Stimulated activated CD4-positive, alpha-beta T cell treated with anti-CD3 and anti-CD28 coated beads, TNF-alpha, amount 100 ng/mL, for 1 hour (primary cell): ENCODE results near the gene ARHGAP15.

Experiments
- DNase-seq, 3 donors: peaks; one replicate each; pipeline ENCODE4 v3.0.0-alpha.2; 2020; ENCODE audit warnings: low read depth in 3 of 3, low spot score in 1 of 3

The ARHGAP15 gene

GRCh38 chr2:143440411-143441012 lies 311.3 kb downstream of the ARHGAP15 start:
- DNase-seq: no peak

- no peak for DNase-seq
Observed at GRCh38 chr2:143442193-143442592, 313.0 kb downstream of the ARHGAP15 start.

DNA sequence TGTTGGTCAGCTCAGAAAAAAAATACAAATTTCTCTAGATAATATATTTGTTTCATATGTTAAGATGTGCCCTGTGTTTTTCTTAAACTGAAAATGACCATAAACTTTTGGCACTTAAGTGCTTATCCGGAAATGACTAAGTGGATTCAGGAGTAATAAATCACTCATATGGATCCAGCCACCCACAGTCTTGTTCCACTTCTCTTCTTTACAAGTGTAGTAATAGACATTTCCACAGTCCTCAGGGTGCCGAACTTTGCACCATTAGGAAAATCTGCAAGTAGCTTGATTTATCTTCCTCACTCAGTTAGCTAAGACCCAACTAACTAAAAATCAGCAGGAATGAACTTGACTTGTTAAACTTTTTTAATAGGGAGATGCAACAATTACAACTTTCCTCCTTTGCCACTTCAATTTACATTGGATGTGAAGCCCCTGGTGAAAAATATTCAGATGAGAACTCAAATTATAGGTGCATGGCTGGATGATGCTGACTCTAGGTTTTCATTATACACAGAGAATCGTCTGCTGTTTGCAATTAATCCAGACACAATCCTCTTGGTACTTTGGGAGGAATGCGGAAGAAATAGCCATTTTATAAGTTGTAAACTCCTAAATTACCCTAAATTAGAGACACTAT lies 322.5 kb downstream of the ARHGAP15 start:
- DNase-seq: no peak

- no peak for DNase-seq
Observed at GRCh38 chr2:143452817-143453451, 323.7 kb downstream of the ARHGAP15 start.

GRCh38 chr2:143453981-143454511 lies 324.8 kb downstream of the ARHGAP15 start:
- no peak for DNase-seq

GRCh38 chr2:143455317-143455716 lies 326.1 kb downstream of the ARHGAP15 start:
- DNase-seq: no peak

DNA sequence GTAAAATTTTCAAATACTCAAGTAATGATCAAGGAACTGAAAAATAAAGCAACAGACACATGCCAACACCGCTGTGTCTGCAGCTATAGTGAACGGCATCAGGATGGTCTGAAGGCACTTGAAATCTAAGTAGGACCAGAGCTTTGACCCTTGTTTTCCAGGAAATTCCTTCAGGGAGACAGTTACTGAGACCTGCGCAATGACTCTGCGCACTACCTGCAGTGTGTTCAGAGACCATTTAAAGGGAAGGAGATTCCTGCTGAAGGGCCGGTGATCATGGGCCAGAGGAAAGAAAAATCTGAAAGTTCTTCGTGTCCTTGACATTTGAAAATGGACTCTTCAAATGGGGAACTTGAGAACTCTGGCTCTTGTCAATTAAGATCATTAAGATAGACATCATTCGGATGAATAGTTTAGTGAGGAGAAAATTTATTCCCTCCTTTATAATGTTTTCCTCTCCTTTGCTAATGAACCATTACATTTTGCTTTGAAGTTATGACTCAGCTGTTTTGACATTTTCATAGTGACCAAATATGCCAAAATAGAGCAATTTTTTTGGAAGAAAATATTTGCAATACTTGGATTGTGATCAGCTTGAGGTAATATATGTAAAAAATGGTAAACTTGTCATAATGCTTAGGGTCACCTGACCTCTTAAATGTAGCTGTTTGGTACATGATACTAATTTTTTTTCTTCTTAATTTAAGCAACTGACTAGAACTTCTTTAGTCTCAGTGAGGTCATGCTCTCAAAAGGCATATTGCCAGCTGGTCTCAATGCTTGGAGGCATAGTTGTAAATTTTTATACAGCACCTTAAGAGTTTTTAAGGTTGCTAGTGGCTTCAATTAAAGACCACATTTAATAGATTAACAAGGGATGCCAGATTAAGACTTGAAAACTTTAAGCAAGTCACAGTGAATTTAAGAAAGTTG lies 329.3 kb downstream of the ARHGAP15 start:
- DNase-seq: no peak

DNA sequence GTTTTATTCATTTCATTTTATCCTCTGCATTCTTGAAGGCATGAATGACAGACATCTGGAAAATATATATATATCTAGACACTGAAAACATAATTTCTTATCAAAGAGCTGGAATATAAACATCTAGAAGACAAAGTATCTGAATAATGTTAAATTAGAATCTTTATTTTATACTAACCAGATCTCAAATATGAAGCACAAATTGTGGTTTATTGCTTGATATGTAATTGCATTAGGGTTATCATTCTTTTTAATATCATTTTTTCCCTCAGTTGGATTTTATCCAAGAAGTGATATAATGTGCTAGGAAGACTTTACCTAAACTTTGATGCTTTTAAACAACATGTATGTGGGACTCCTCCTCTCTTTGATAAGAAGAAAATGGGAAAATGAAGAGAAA lies 331.2 kb downstream of the ARHGAP15 start:
- DNase-seq: no peak

GRCh38 chr2:143463719-143464118 lies 334.5 kb downstream of the ARHGAP15 start:
- DNase-seq: no peak

DNA sequence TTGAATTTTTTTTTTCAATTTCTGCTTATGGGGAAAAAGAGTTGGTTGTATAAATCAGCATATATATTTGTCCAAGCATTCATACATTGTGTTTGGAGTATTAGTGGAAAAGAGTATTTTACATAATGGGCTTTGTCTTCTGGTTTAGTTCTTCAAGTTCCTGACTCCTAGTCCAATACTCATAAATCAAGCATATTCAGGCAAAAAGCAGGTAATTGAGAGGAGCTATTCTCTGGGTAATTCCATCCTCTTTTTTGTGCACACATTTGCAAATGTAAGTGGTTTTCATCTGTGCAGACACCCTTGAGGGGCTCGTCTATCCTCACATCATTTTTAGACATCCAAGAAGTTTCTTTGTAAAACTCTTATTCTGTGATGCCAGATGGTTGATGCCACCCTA lies 337.2 kb downstream of the ARHGAP15 start:
- no peak for DNase-seq

DNA sequence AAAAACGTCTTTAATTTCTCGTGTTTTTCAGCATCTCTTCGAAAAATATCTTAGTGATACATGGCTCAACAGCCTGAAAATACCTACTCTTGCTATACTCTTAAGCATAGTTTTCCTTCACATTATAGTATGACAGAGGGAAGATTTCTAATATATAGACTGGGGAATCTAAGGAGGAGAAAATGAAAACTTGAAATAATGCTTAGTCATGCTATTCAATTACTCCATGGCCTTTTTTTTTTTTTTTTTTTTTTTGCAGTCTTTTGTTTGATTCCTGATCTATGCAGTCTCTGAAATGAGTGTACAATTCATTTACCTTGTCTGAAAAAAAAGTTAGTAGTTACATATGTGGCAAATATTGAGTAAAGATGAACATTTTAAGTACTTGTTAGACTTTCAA lies 337.8 kb downstream of the ARHGAP15 start:
- DNase-seq: no peak

DNA sequence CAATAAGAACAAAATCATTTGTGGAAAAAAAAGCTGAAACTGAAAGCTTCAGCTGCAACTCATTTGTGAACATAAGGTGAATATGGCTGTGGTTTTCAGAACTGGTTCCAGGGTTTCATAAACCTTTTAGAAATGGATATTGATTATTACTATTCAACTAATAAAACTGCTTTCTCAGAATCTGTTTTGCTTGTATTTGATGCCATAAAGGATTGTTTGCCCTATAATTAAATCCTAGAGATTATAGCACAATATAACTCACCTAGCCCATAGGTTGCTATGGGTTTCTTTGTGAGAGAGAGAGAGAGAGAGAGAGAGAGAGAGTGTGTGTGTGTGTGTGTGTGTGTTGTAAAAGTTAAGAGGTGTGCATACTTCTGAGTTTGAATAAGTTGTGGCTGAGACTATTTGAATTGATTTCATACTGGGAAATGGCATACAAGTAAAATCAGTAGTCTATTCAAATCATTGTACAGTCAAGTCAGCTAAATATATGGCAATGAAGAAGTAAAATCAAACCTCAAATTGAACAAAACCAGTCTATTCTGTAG lies 339.2 kb downstream of the ARHGAP15 start:
- no peak for DNase-seq

- no peak for DNase-seq
Observed at GRCh38 chr2:143469323-143469722, 340.1 kb downstream of the ARHGAP15 start.

- DNase-seq: no peak
Observed at GRCh38 chr2:143471550-143471949, 342.3 kb downstream of the ARHGAP15 start.

DNA sequence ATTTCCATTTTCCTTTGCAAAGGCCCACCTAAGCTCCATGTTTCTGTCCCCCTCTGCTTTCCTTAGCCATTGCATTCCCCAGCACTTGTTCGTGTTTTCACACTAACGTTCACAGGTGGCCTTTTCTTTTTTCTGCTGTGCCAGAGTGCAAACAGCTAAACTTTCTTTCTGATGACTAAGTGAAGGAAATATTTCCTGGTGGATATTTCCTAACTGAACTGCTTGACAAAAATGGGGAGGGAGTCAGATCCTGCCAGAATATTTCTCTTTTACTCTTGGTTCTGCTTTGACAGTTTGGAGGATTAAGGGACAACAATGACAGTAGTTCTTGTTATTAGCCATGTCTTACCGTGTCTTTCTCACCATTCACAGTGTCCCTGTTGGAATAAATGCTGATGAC lies 344.0 kb downstream of the ARHGAP15 start:
- DNase-seq: no peak

GRCh38 chr2:143473820-143474219 lies 344.6 kb downstream of the ARHGAP15 start:
- no peak for DNase-seq

- no peak for DNase-seq
Observed at GRCh38 chr2:143474586-143474985, 345.4 kb downstream of the ARHGAP15 start.

GRCh38 chr2:143475041-143475776 lies 346.0 kb downstream of the ARHGAP15 start:
- no peak for DNase-seq

GRCh38 chr2:143476336-143477087 lies 347.3 kb downstream of the ARHGAP15 start:
- no peak for DNase-seq
